ENCODE results near the gene C2orf74. TPM values are rescaled to one million over a fixed set of nuclear protein-coding genes. Genes with fewer than 3 reads are reported as not detected.

C2orf74 gene
- polyA plus RNA-seq, 1 donor: 42.4 TPM

- DNase-seq: no peak
Observed at GRCh38 chr2:61210332-61210981, 48.5 kb downstream of the C2orf74 start.

DNA sequence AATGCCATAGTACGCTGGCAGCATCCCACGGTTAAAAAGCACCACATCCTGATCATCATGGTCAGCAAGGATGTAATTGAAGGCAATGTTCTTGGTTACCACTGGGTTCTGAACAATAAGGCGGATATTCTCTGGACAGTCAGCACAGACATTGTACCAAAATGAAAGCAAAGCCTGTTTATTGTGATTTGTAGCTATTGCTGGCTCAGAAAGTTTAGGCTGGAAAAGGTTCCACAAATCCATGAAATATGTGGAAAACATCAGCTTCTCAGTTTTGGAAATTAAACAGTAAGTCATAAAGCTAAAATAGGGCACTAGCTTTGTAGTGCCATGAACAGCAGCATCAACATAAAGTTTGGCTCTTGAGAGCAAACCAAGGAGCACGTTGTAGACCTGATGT is 52.2 kb downstream of the C2orf74 start:
- no peak for DNase-seq

Other genes with a start within 250 kb of the C2orf74 start
- 30.1 TPM for gene PEX13, start 144.5 kb upstream of the C2orf74 start, polyA plus RNA-seq (ENCODE audit: insufficient read length)
- gene PUS10, start 143.9 kb upstream of the C2orf74 start, polyA plus RNA-seq (ENCODE audit: insufficient read length): 12.8 TPM
- gene SANBR, start 96.3 kb upstream of the C2orf74 start, polyA plus RNA-seq (ENCODE audit: insufficient read length): 29.2 TPM

Measured in left kidney (tissue), 2 donors.